Measurements from ENCODE around the gene ZSCAN12. TPM values are rescaled to one million over a fixed set of nuclear protein-coding genes. Genes with fewer than 3 reads are reported as not detected.

The ZSCAN12 gene
- total and polyA plus RNA-seq, 10 of the 15 experiments (the other 5 are each of a cell fraction or from before 2014, with no cell fraction given): 1.2 to 12.2 (median 7.4) TPM

DNA sequence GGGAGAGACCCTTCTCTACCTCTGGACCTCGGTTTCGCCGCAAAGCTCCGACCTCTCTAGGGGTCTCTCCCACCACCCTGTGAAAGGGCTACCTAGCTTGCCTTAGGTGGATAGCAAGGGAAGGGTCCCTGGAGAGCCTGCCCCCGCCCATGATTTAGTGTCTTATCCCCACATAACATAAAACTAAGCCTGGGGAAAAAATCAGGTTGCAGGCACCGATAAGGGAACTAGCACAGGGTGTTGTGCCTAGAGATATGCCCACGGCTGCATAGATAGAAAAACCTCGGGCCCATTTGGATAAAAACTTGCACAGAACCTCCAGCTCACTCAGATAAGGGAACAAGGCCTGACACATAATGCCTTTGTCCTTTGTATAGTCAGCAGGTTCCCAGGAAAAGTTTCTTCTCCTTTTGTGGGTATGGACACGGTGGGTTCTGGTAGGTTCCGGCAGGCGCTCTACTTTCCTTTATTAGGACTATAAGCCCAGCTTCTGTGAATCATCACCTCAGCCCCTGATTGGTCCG lies 64.4 kb downstream of the ZSCAN12 start (continued):
- TF ChIP-seq EP300 (IDR thresholded peaks at IDR 0.05; ENCODE audit: borderline replicate concordance in 1 of 2, control insufficient read depth in 1 of 2, low read depth in 2 of 2, low read length in 2 of 2) (no peak), SIN3A (IDR thresholded peaks at IDR 0.05; ENCODE audit: low read depth, low read length) (no peak), SP1 (IDR thresholded peaks at IDR 0.05; ENCODE audit: low read depth, low read length) (no peak), POLR2AphosphoS2 (IDR thresholded peaks at IDR 0.05; ENCODE audit: low read depth, low read length) (no peak), HDAC2 (IDR thresholded peaks at IDR 0.05) (no peak), LARP7 (IDR thresholded peaks at IDR 0.05) (no peak), NR2C1 (IDR thresholded peaks at IDR 0.05) (no peak), BCLAF1 (IDR thresholded peaks at IDR 0.05) (no peak), RUNX3 (IDR thresholded peaks at IDR 0.05; ENCODE audit: low read length) (no peak), CBX5 (IDR thresholded peaks at IDR 0.05; ENCODE audit: low read depth) (no peak), POU2F2 (IDR thresholded peaks at IDR 0.05; ENCODE audit: borderline replicate concordance, low read depth, low read length) (no peak), STAT3 (IDR thresholded peaks at IDR 0.05; ENCODE audit: low read depth, low read length) (no peak), FOXM1 (IDR thresholded peaks at IDR 0.05; ENCODE audit: low read depth, low read length) (no peak), NFYB (IDR thresholded peaks at IDR 0.05; ENCODE audit: insufficient read depth, low read depth, low read length) (peak; percentile 92), MYC (IDR thresholded peaks at IDR 0.05; ENCODE audit: insufficient read depth, insufficient read length, insufficient replicate concordance, low read length, severe bottlenecking) (no peak)
- TF ChIP-seq, protein P1, sequence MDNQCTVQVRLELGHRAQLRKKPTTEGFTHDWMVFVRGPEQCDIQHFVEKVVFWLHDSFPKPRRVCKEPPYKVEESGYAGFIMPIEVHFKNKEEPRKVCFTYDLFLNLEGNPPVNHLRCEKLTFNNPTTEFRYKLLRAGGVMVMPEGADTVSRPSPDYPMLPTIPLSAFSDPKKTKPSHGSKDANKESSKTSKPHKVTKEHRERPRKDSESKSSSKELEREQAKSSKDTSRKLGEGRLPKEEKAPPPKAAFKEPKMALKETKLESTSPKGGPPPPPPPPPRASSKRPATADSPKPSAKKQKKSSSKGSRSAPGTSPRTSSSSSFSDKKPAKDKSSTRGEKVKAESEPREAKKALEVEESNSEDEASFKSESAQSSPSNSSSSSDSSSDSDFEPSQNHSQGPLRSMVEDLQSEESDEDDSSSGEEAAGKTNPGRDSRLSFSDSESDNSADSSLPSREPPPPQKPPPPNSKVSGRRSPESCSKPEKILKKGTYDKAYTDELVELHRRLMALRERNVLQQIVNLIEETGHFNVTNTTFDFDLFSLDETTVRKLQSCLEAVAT (IDR thresholded peaks at IDR 0.05): 0 out of 2 replicates have a peak, but pooled peaks have one; percentile 2

All from GM12878 (cell line).